Body of pancreas (tissue), 4 donors: Measurements from ENCODE around the gene PFN2. TPM values are rescaled to one million over a fixed set of nuclear protein-coding genes. Genes with fewer than 3 reads are reported as not detected.

ENCODE experiments used
- ATAC-seq: fragments of 150-250 bp; one replicate; pipeline ENCODE4 v1.9.1; 2016
- DNase-seq, 4 donors: peaks; one replicate each; pipeline ENCODE4 v3.0.0-alpha.2; 2019
- H3K27ac ChIP-seq, 4 donors: fragments of 200-600 bp; sonication (generic); 1 replicate in 3 of 4; 2 replicates in 1 of 4; pipeline versions ENCODE4 v1.5.1 to v1.6.1; 2016 to 2019; ENCODE audit warnings: mild to moderate bottlenecking in 1 of 4, mixed read lengths in 1 of 4, moderate library complexity in 1 of 4
- H3K27me3 ChIP-seq, 2 donors: fragments of 200-600 bp; sonication (generic); one replicate each; pipeline ENCODE4 v1.6.0; 2016; ENCODE audit warnings: mild to moderate bottlenecking in 1 of 2
- H3K36me3 ChIP-seq, 2 donors: fragments of 200-600 bp; sonication (generic); replicated peaks in 1 of 2; 2 replicates each; pipeline ENCODE4 v1.5.1; 2016; ENCODE audit warnings: low read depth in 2 of 2; ENCODE audit not compliant: insufficient read depth in 1 of 2
- H3K4me1 ChIP-seq: fragments of 200-600 bp; sonication (generic); one replicate; pipeline ENCODE4 v1.6.0; 2016
- H3K4me3 ChIP-seq, 2 donors: fragments of 200-600 bp; sonication (generic); 1 replicate in 1 of 2; 2 replicates in 1 of 2; pipeline ENCODE4 v1.5.1; 2016 to 2019
- H3K9me3 ChIP-seq, 3 donors: fragments of 200-600 bp; sonication (generic); 1 replicate in 2 of 3; 2 replicates in 1 of 3; pipeline ENCODE4 v1.5.1; 2016
- CTCF ChIP-seq, 7 experiments: fragments of 450-650 bp in 4 of 7; fragments of 200-600 bp in 3 of 7; sonication (generic) in 3 of 7; IDR thresholded peaks; one replicate each; pipeline ENCODE4 v1.5.1; 2016 to 2019; ENCODE audit warnings: antibody characterized with exemption in 7 of 7
- POLR2A ChIP-seq, 3 donors: fragments of 450-650 bp; IDR thresholded peaks; one replicate each; pipeline ENCODE4 v1.6.1; 2016; ENCODE audit warnings: antibody characterized with exemption in 3 of 3, mild to moderate bottlenecking in 2 of 3
- WGBS, 2 donors: methylation state at CpG; one replicate each; pipeline ENCODE4 v1.1.5; 2017; 5-methylcytosine and 5-hydroxymethylcytosine counted together
- intact Hi-C: fragments of 100-400 bp; cut with DNase I; formaldehyde crosslinking; loops from one replicate; pipeline ENCODE4 v1.15.1; 2023
- total RNA-seq, 2 donors: library from RNA; depleted of rRNA; stranded (reverse); fragments of >200 nt; gene quantifications; one replicate each; pipeline ENCODE4 v1.1.0, GENCODE V29; 2016

Gene PFN2
- 10 to 100 TPM; 17.1 to 39.7 TPM for total RNA-seq

GRCh38 chr3:149970716-149971402 lies at the start of gene PFN2:
TSS of gene PFN2 (minus strand) at chr3:149970895. CDS start at chr3:149970856, 39 bp downstream.
- no peaks in the 10 kb centered on the region for H3K27me3 ChIP-seq
- H3K9me3 ChIP-seq, result no peaks in the 10 kb centered on the region
- H3K27ac ChIP-seq, result peak within 1 kb of the TSS; percentile 59 to 85 (median 79)
- no peak for TF ChIP-seq CTCF (IDR thresholded peaks at IDR 0.05)
- TF ChIP-seq POLR2A (IDR thresholded peaks at IDR 0.05), result peak; percentile 31 to 44 (median 43)
- H3K36me3 ChIP-seq, result no peaks in the 10 kb centered on the region
- DNase-seq, result peak; percentile 59 to 72 (median 66)
- peak; percentile 76 for ATAC-seq
- WGBS, 2 donors, result 1% methylated on average over 59 of the region's 102 CpGs; no CpG with 5 or more reads in 1 of the 2 donors
- intact Hi-C loops, result loop anchor here (5.0 kb wide), 1 partner anchor 211 kb away; no protein-coding TSS in a partner anchor
- H3K4me3 ChIP-seq, result peak within 1 kb of the TSS; percentile 45 to 78
- H3K4me1 ChIP-seq, result peaks cover 28% of the 10 kb centered on the region

- Histone ChIP-seq H3K9me3 (no peaks in the 10 kb centered on the region), H3K27ac (no peak overlapping the region), H3K27me3 (no peaks in the 10 kb centered on the region), H3K4me3 (no peak overlapping the region), H3K36me3 (no peaks in the 10 kb centered on the region), H3K4me1 (no peaks in the 10 kb centered on the region)
- intact Hi-C loops, result no loop called here
- ATAC-seq, result no peak
- WGBS, 2 donors, result 77 to 92% methylated on average over 2 of the region's 2 CpGs
- TF ChIP-seq CTCF (IDR thresholded peaks at IDR 0.05) (no peak), POLR2A (IDR thresholded peaks at IDR 0.05) (no peak)
- DNase-seq, result no peak
These were observed 45.2 kb upstream of the PFN2 start for GRCh38 chr3:150015901-150016300.

- no peak for ATAC-seq
These were observed 44.1 kb upstream of the PFN2 start for GRCh38 chr3:150014782-150015181.

GRCh38 chr3:150013801-150014200 lies 43.1 kb upstream of the PFN2 start:
- no peaks in the 10 kb centered on the region for H3K9me3 ChIP-seq
- DNase-seq (no peak), ATAC-seq (no peak)
- 92 to 93% methylated on average over 2 of the region's 2 CpGs for WGBS, 2 donors
- no peak overlapping the region for H3K4me3 ChIP-seq
- TF ChIP-seq CTCF (IDR thresholded peaks at IDR 0.05), result no peak
- TF ChIP-seq POLR2A (IDR thresholded peaks at IDR 0.05), result no peak
- intact Hi-C loops, result no loop called here
- H3K36me3 ChIP-seq, result no peaks in the 10 kb centered on the region
- H3K27me3 ChIP-seq, result no peaks in the 10 kb centered on the region
- H3K27ac ChIP-seq, result no peak overlapping the region
- no peaks in the 10 kb centered on the region for H3K4me1 ChIP-seq

More at GRCh38 chr3:150014782-150015181, 44.1 kb upstream of the PFN2 start:
- Histone ChIP-seq H3K27me3 (no peaks in the 10 kb centered on the region), H3K4me3 (no peak overlapping the region), H3K27ac (no peak overlapping the region), H3K4me1 (no peaks in the 10 kb centered on the region), H3K9me3 (no peaks in the 10 kb centered on the region), H3K36me3 (no peaks in the 10 kb centered on the region)
- no peak for DNase-seq
- intact Hi-C loops, result no loop called here
- TF ChIP-seq CTCF (IDR thresholded peaks at IDR 0.05) (no peak), POLR2A (IDR thresholded peaks at IDR 0.05) (no peak)

- no peak overlapping the region for H3K27ac ChIP-seq
- ATAC-seq (no peak), DNase-seq (no peak)
- H3K27me3 ChIP-seq, result no peaks in the 10 kb centered on the region
- H3K36me3 ChIP-seq, result no peaks in the 10 kb centered on the region
- H3K9me3 ChIP-seq, result no peaks in the 10 kb centered on the region
- intact Hi-C loops, result no loop called here
- no peak for TF ChIP-seq CTCF (IDR thresholded peaks at IDR 0.05)
- TF ChIP-seq POLR2A (IDR thresholded peaks at IDR 0.05), result no peak
- H3K4me3 ChIP-seq, result no peak overlapping the region
- no peaks in the 10 kb centered on the region for H3K4me1 ChIP-seq
These were observed 36.1 kb upstream of the PFN2 start for GRCh38 chr3:150006794-150007193.
